ENCODE data around the gene DEFB124. TPM values are rescaled to one million over a fixed set of nuclear protein-coding genes. Genes with fewer than 3 reads are reported as not detected.

DEFB124 gene
- total RNA-seq, 4 donors from 2014 or later = not detected

DNA sequence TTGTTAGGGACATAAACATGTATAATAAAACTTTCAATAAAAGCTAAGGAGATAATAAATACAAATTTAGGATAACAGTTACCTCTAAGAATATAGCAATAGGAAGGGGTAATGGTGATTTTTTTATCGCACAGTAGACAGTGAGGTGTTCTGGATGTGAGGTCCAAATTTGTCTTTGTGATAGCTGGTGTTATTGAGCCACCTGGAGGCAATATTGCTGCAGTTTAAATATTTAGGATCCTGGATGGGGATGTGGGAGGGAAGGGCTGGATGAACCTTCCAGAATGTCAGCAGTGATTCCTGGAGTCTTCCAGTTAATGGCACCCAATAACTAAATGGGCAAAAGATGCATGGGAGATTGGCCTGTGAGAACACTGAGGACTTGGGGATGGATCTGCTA lies 20.6 kb downstream of the DEFB124 start:
- DNase-seq (ENCODE audit: low spot score in 2 of 2) = no peak
- Histone ChIP-seq H3K27me3 (peaks cover 0 to 8% of the 10 kb centered on the region in 2 donors), H3K27ac (no peak overlapping the region), H3K4me3 (no peak overlapping the region), H3K9me3 (no peaks in the 10 kb centered on the region), H3K36me3 (no peaks in the 10 kb centered on the region), H3K4me1 (no peaks in the 10 kb centered on the region)
- TF ChIP-seq, protein P1, sequence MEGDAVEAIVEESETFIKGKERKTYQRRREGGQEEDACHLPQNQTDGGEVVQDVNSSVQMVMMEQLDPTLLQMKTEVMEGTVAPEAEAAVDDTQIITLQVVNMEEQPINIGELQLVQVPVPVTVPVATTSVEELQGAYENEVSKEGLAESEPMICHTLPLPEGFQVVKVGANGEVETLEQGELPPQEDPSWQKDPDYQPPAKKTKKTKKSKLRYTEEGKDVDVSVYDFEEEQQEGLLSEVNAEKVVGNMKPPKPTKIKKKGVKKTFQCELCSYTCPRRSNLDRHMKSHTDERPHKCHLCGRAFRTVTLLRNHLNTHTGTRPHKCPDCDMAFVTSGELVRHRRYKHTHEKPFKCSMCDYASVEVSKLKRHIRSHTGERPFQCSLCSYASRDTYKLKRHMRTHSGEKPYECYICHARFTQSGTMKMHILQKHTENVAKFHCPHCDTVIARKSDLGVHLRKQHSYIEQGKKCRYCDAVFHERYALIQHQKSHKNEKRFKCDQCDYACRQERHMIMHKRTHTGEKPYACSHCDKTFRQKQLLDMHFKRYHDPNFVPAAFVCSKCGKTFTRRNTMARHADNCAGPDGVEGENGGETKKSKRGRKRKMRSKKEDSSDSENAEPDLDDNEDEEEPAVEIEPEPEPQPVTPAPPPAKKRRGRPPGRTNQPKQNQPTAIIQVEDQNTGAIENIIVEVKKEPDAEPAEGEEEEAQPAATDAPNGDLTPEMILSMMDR (IDR thresholded peaks at IDR 0.05) = no peak
- TF ChIP-seq POLR2A (IDR thresholded peaks at IDR 0.05) (no peak), EP300 (IDR thresholded peaks at IDR 0.05) (no peak)
- WGBS, 2 donors = 89% methylated on average over 1 of the region's 1 CpG

DNA sequence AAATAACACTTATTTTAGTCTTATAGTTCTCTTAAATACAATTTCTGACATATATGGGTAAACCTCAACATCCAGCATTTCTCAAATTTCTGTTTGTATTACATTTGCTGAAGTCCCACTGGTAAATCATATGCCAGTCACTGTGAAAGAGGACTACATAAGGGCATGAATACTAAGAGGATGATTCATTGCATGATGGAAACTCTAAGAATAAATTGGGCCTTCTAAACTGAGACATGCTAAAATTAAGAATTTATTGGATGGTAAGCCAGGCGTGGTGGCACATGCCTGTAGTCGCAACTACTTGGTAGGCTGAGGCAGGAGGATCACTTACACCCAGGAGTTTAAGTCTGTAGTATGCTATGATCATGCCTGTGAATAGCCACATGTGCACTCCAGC lies 22.4 kb downstream of the DEFB124 start:
- H3K36me3 ChIP-seq = no peaks in the 10 kb centered on the region
- WGBS, 2 donors = 68 to 75% methylated on average over 2 of the region's 2 CpGs
- TF ChIP-seq, protein P1 (IDR thresholded peaks at IDR 0.05) = no peak
- H3K4me1 ChIP-seq = no peaks in the 10 kb centered on the region
- H3K27ac ChIP-seq = no peak overlapping the region
- no peak for DNase-seq (ENCODE audit: low spot score in 2 of 2)
- H3K27me3 ChIP-seq = no peaks in the 10 kb centered on the region
- H3K9me3 ChIP-seq = peaks cover 0 to 2% (median 0%) of the 10 kb centered on the region in 4 donors
- H3K4me3 ChIP-seq = no peak overlapping the region

DNA sequence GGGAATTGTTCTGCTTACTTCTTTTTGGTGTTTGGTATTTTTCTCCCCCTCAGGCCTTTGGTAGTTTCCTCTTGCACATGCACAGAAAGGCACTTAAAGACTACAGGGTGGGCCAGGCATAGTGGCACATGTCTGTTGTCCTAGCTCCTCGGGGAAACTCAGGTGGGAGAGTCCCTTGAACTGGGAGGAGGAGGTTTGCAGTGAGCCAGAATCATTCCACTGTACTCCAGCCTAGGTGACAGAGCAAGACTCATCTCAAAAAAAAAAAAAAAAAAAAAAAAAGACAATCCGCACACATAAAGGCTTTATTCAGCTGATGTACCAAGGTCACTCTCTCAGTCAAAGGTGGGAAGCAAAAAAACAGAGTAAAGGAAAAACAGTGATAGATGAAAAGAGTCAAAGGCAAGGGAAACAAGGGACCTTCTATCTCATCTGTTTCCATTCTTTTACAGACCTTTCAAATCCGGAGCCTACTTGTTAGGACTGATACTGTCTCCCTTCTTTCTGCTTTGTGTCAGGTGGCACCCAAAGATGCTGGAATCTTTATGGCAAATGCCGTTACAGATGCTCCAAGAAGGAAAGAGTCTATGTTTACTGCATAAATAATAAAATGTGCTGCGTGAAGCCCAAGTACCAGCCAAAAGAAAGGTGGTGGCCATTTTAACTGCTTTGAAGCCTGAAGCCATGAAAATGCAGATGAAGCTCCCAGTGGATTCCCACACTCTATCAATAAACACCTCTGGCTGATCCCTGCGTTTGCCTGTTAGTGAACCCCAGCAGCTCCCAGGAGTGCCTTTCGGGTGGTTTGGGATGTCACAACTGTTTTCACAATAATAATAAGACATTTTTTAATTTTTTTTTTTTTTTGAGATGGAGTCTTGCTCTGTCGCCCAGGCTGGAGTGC lies 25.2 kb downstream of the DEFB124 start:
- Histone ChIP-seq H3K27me3 (no peaks in the 10 kb centered on the region), H3K9me3 (peaks cover 0 to 2% (median 0%) of the 10 kb centered on the region in 4 donors), H3K27ac (no peak overlapping the region), H3K4me3 (no peak overlapping the region), H3K4me1 (no peaks in the 10 kb centered on the region), H3K36me3 (no peaks in the 10 kb centered on the region)
- no peak for DNase-seq (ENCODE audit: low spot score in 2 of 2)
- TF ChIP-seq, protein P1 (IDR thresholded peaks at IDR 0.05) = no peak
- 74 to 76% methylated on average over 8 of the region's 8 CpGs for WGBS, 2 donors

DNA sequence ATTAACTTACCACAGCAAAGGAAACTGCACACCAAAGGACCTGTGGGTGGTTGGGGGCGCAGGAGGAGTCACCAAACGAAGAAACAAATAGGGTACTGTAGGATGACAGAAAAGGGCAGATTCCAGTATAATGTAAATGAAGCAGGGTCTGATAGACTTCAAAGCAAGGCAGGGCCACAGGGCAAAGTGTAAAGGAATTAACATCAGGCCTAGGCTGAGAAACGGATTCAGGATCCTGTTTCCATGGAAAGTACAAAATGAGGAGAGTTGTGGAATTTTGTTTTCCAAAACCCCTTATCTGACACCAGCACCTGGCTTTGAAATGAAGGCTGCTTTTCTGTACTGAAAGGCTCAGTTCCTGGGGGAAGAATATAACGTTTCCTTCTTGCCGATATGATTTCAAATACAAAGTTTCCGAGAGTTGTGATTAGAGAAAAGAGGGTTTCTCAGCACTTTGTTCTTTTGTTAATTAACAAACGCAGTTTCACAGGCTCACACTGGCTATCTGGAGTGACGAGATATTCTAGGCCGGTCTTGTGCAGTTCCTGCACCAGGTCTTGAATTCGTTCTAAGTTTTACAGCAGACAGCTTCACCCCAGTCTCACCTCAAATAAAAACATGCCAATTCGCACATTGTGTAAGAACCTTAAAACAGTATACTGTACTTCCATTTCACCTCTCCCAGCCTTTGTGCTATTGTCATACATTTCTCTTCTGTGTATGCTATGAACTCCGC lies 28.7 kb downstream of the DEFB124 start:
- TF ChIP-seq, protein P1 (IDR thresholded peaks at IDR 0.05) = no peak
- no peak for TF ChIP-seq POLR2A (IDR thresholded peaks at IDR 0.05)
- TF ChIP-seq EP300 (IDR thresholded peaks at IDR 0.05) = no peak
- Histone ChIP-seq H3K27me3 (no peaks in the 10 kb centered on the region), H3K9me3 (peaks cover 0 to 6% (median 0%) of the 10 kb centered on the region in 4 donors), H3K27ac (no peak overlapping the region), H3K4me3 (no peak overlapping the region), H3K4me1 (no peaks in the 10 kb centered on the region), H3K36me3 (no peaks in the 10 kb centered on the region)
- DNase-seq (ENCODE audit: low spot score in 2 of 2) = no peak
- WGBS, 2 donors = 73 to 77% methylated on average over 12 of the region's 12 CpGs

All from tibial nerve (tissue), 4 donors.